Activated naive CD4-positive, alpha-beta T cell treated with anti-CD3 and anti-CD28 coated beads, Interleukin-2, amount 50 U/mL, for 24 hours (primary cell): Measurements from ENCODE around the gene TSPAN19.

Experiments used
- H3K27ac Mint-ChIP-seq: one replicate; pipeline ENCODE4 v1.8.0; 2021; ENCODE audit warnings: mild to moderate bottlenecking, mixed read lengths
- H3K27me3 Mint-ChIP-seq: one replicate; pipeline ENCODE4 v1.8.0; 2021; ENCODE audit warnings: mixed read lengths
- H3K36me3 Mint-ChIP-seq: one replicate; pipeline ENCODE4 v1.8.0; 2021; ENCODE audit warnings: mixed read lengths
- H3K4me1 Mint-ChIP-seq: one replicate; pipeline ENCODE4 v1.8.0; 2021; ENCODE audit warnings: mixed read lengths
- H3K4me3 Mint-ChIP-seq: one replicate; pipeline ENCODE4 v1.8.0; 2021; ENCODE audit warnings: mild to moderate bottlenecking, mixed read lengths
- H3K9me3 Mint-ChIP-seq: one replicate; pipeline ENCODE4 v1.8.0; 2021; ENCODE audit warnings: mixed read lengths

TSPAN19 gene

DNA sequence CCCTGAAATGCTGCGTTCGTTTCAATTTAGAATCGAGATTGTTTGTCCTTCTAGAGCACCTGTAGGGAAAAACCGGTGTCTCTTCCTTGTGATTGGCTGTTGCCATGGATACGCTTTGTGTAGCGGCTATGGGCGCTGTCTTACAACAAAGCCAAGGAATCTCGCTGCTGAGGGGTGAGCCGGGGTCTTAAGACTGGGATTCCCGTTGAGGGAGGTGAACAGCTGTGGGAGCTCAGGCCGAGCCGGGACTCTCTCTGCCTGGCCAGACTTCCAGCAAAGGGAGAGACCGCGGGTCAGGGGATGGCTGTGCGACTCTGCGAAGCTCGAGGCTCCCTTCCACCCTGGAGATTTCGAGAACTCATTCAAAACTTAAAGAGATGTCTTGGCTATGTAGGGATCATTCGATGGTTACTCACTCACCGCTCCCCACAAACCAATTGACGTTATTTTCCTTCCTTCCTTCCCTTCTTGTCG is at the start of gene TSPAN19, which contains the start of gene LRRIQ1:
TSS of gene TSPAN19 (minus strand) at position 44 of the 474 bp plus-strand sequence. CDS start 6,331 bp downstream, outside the sequence.
TSS of gene LRRIQ1 (plus strand) at position 118 of the 474 bp plus-strand sequence. CDS start 1,826 bp downstream, outside the sequence.
- Mint-ChIP-seq H3K27ac (no peak within 1 kb of the TSS), H3K27me3 (peaks cover 4% of the 10 kb centered on the region), H3K4me1 (peaks cover 5% of the 10 kb centered on the region), H3K36me3 (no peaks in the 10 kb centered on the region), H3K9me3 (no peaks in the 10 kb centered on the region), H3K4me3 (peak within 1 kb of the TSS; percentile 26)

DNA sequence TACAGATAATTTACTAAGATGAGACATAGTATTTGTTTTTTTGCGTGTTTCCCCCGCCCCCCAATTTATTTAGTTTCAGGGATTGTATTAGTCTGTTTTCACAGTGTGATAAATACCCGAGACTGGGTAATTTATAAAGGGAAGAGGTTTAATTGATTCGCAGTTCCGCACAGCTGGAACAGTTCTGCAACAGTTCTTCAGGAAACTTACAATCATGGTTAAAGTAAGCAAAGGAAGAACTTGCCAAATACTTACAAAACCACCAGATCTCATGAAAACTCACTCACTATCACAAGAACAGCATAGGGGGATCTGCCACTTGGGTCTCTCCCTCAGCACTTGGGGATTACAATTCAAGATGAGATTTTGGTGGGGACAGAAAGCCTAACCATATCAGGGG is 49.0 kb upstream of the TSPAN19 start:
- no peaks in the 10 kb centered on the region for H3K9me3 Mint-ChIP-seq
- no peaks in the 10 kb centered on the region for H3K27me3 Mint-ChIP-seq

GRCh38 chr12:85076688-85077430 is 40.8 kb upstream of the TSPAN19 start:
- Mint-ChIP-seq H3K27ac (no peak overlapping the region), H3K36me3 (no peaks in the 10 kb centered on the region), H3K27me3 (no peaks in the 10 kb centered on the region), H3K9me3 (no peaks in the 10 kb centered on the region), H3K4me1 (no peaks in the 10 kb centered on the region), H3K4me3 (no peak overlapping the region)

More for the DNA sequence above, 49.0 kb upstream of the TSPAN19 start:
- H3K36me3 Mint-ChIP-seq, result no peaks in the 10 kb centered on the region
- no peaks in the 10 kb centered on the region for H3K4me1 Mint-ChIP-seq
- H3K27ac Mint-ChIP-seq, result no peak overlapping the region
- H3K4me3 Mint-ChIP-seq, result no peak overlapping the region

- Mint-ChIP-seq H3K4me3 (no peak overlapping the region), H3K27ac (no peak overlapping the region), H3K36me3 (no peaks in the 10 kb centered on the region), H3K27me3 (no peaks in the 10 kb centered on the region), H3K9me3 (no peaks in the 10 kb centered on the region), H3K4me1 (no peaks in the 10 kb centered on the region)
Measured at GRCh38 chr12:85072826-85073225, 36.7 kb upstream of the TSPAN19 start.

- H3K27me3 Mint-ChIP-seq, result no peaks in the 10 kb centered on the region
- no peaks in the 10 kb centered on the region for H3K4me1 Mint-ChIP-seq
- H3K9me3 Mint-ChIP-seq, result no peaks in the 10 kb centered on the region
- no peak overlapping the region for H3K27ac Mint-ChIP-seq
- H3K36me3 Mint-ChIP-seq, result no peaks in the 10 kb centered on the region
- no peak overlapping the region for H3K4me3 Mint-ChIP-seq
Measured at GRCh38 chr12:85065837-85066482, 29.9 kb upstream of the TSPAN19 start.

DNA sequence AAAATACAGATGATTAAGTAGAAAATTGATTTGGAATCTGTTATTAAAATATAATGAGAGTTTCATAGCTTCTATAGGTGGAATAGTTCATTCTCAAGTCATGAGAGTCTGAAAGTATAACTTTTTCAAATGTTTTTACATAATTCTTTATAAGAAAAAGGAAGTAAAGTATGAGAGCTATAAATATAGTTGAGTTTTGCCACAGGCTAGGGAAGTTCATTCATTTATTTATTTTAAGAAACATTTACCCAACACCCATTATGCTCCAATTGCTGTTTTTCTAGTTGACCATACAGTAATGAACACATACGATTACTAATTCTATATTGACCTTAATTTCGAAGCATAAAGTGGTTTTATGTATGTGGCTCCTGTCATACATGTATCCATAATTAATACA is 24.8 kb upstream of the TSPAN19 start:
- no peaks in the 10 kb centered on the region for H3K4me1 Mint-ChIP-seq
- H3K27ac Mint-ChIP-seq, result no peak overlapping the region
- H3K9me3 Mint-ChIP-seq, result no peaks in the 10 kb centered on the region
- no peaks in the 10 kb centered on the region for H3K27me3 Mint-ChIP-seq
- no peaks in the 10 kb centered on the region for H3K36me3 Mint-ChIP-seq
- no peak overlapping the region for H3K4me3 Mint-ChIP-seq

DNA sequence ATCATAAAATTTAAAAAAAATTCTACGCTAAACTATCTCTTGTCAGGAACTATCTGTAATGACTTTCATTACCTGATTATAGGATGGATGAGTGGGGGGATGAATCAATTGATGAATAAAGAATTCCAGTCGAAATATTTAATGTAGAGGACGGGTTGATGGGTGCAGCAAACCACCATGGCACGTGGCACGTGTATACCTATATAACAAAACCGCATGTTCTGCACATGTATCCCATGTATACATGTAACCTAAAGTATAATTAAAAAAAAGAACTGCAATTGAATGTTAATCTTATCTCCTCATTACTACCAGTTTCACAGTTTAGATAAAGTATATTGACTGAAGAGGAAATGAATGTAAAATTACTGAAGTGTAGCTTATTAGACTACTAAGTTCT is 23.5 kb upstream of the TSPAN19 start:
- no peaks in the 10 kb centered on the region for H3K4me1 Mint-ChIP-seq
- no peaks in the 10 kb centered on the region for H3K9me3 Mint-ChIP-seq
- H3K36me3 Mint-ChIP-seq, result no peaks in the 10 kb centered on the region
- H3K27me3 Mint-ChIP-seq, result no peaks in the 10 kb centered on the region
- no peak overlapping the region for H3K4me3 Mint-ChIP-seq
- no peak overlapping the region for H3K27ac Mint-ChIP-seq

DNA sequence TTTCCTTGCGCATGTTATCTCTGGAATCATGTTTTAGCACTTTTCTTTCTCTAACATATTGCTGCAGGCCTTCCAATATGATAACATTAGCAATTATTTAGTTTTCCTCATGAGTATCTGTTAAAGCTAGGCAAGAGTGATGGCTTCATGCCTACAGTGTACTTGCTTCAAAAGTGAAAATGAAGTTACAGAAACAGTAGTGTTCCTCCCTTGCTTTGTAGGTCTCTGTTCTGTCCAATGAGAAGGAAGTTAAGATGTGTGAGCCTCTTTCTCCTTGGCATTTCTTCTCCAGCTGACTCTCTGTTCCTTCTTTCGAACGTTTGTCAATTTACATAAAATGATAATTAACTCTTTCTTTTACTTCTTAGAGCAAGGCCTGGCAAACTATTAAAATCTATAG is 22.3 kb upstream of the TSPAN19 start:
- H3K27me3 Mint-ChIP-seq, result no peaks in the 10 kb centered on the region

GRCh38 chr12:85057370-85057963 is 21.4 kb upstream of the TSPAN19 start:
- Mint-ChIP-seq H3K27ac (no peak overlapping the region), H3K4me3 (no peak overlapping the region), H3K9me3 (no peaks in the 10 kb centered on the region), H3K4me1 (no peaks in the 10 kb centered on the region), H3K36me3 (no peaks in the 10 kb centered on the region), H3K27me3 (no peaks in the 10 kb centered on the region)

More for the DNA sequence above, 22.3 kb upstream of the TSPAN19 start:
- Mint-ChIP-seq H3K27ac (no peak overlapping the region), H3K36me3 (no peaks in the 10 kb centered on the region), H3K4me1 (no peaks in the 10 kb centered on the region), H3K4me3 (no peak overlapping the region), H3K9me3 (no peaks in the 10 kb centered on the region)

- Mint-ChIP-seq H3K36me3 (no peaks in the 10 kb centered on the region), H3K27me3 (no peaks in the 10 kb centered on the region), H3K27ac (no peak overlapping the region), H3K4me3 (no peak overlapping the region), H3K9me3 (no peaks in the 10 kb centered on the region), H3K4me1 (no peaks in the 10 kb centered on the region)
Measured at GRCh38 chr12:85043829-85044228, 7.8 kb upstream of the TSPAN19 start.

- Mint-ChIP-seq H3K4me3 (no peak overlapping the region), H3K27ac (no peak overlapping the region), H3K27me3 (peaks cover 1% of the 10 kb centered on the region), H3K4me1 (peaks cover under 1% of the 10 kb centered on the region), H3K36me3 (no peaks in the 10 kb centered on the region), H3K9me3 (no peaks in the 10 kb centered on the region)
Measured at GRCh38 chr12:85041395-85041794, 5.3 kb upstream of the TSPAN19 start.

DNA sequence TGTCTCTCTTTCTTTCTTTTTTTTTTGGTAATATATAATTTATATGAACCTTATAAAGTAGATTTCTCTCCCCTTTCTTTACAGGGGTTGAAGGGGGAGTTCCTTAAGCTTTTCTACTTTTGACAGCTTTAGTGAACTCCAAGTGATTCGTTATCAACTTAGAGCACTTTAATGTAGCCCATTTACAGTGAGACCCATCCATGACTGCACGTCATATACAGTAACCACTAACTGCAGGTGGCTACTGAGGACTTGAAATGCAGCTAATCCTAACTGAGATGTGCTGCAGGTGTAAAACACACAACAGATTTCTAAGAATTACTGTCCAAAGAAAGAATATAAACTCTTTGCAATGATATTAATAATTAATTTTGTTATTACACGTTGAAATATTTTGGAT is 656 bp upstream of the TSPAN19 start:
- Mint-ChIP-seq H3K4me1 (peaks cover 5% of the 10 kb centered on the region), H3K9me3 (no peaks in the 10 kb centered on the region), H3K27me3 (peaks cover 4% of the 10 kb centered on the region), H3K4me3 (peak overlapping the region; percentile 26), H3K36me3 (no peaks in the 10 kb centered on the region), H3K27ac (no peak overlapping the region)

GRCh38 chr12:85029456-85029855 is 6.6 kb downstream of the TSPAN19 start:
- Mint-ChIP-seq H3K27me3 (no peaks in the 10 kb centered on the region), H3K36me3 (no peaks in the 10 kb centered on the region), H3K4me1 (no peaks in the 10 kb centered on the region), H3K4me3 (no peak overlapping the region), H3K9me3 (no peaks in the 10 kb centered on the region), H3K27ac (no peak overlapping the region)

DNA sequence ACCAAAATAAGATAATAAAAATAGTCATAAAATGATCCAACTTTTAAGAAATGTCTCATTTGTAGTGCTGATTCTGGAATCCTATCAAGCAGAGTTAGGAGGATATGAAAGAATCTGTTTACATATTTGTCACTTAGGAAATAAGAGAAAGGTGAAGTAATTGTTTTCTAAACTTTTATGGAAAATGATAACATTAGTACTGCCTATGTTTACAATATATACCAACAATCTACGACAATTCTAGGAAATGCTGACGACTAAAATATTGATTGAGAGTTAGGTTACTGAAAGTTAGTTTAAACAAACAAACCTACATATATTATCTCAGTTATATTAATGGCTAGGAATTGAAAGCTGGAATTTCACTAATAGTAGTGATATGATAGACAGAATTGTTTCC is 18.0 kb downstream of the TSPAN19 start:
- no peaks in the 10 kb centered on the region for H3K4me1 Mint-ChIP-seq
- H3K27ac Mint-ChIP-seq, result no peak overlapping the region
- H3K36me3 Mint-ChIP-seq, result no peaks in the 10 kb centered on the region
- H3K9me3 Mint-ChIP-seq, result no peaks in the 10 kb centered on the region
- no peak overlapping the region for H3K4me3 Mint-ChIP-seq
- no peaks in the 10 kb centered on the region for H3K27me3 Mint-ChIP-seq

DNA sequence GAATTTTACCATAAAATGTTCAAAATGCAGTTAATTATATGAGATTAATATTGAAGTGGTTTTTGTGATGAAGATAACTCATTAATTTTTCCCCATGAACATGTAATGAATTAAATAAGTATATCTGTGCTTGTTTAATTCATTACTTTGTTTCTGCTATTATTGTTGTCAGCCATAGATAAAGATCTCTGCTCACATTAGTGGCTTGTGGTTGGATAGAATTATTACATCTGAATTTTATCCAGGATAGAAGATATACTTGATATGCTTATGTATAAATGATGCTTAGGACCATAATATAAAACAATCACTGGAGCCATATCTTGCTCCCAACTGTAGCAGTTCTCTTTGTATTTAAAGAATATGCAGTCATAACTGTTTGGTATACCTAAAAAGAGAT is 18.5 kb downstream of the TSPAN19 start:
- Mint-ChIP-seq H3K9me3 (no peaks in the 10 kb centered on the region), H3K27ac (no peak overlapping the region)

GRCh38 chr12:85017133-85017532 is 18.9 kb downstream of the TSPAN19 start:
- H3K36me3 Mint-ChIP-seq, result no peaks in the 10 kb centered on the region
- no peaks in the 10 kb centered on the region for H3K27me3 Mint-ChIP-seq
- no peak overlapping the region for H3K27ac Mint-ChIP-seq
- no peak overlapping the region for H3K4me3 Mint-ChIP-seq
- H3K4me1 Mint-ChIP-seq, result no peaks in the 10 kb centered on the region
- no peaks in the 10 kb centered on the region for H3K9me3 Mint-ChIP-seq

More for the DNA sequence above, 18.5 kb downstream of the TSPAN19 start:
- H3K27me3 Mint-ChIP-seq, result no peaks in the 10 kb centered on the region
- H3K4me1 Mint-ChIP-seq, result no peaks in the 10 kb centered on the region
- H3K36me3 Mint-ChIP-seq, result no peaks in the 10 kb centered on the region
- H3K4me3 Mint-ChIP-seq, result no peak overlapping the region
